Measurements from ENCODE around the gene PNP. TPM values are rescaled to one million over a fixed set of nuclear protein-coding genes. Genes with fewer than 3 reads are reported as not detected.

PNP gene
- total and polyA plus RNA-seq, 2 of the 8 experiments (the other 6 are each of a cell fraction or from before 2014, with no cell fraction given) = 108 to 130 TPM

DNA sequence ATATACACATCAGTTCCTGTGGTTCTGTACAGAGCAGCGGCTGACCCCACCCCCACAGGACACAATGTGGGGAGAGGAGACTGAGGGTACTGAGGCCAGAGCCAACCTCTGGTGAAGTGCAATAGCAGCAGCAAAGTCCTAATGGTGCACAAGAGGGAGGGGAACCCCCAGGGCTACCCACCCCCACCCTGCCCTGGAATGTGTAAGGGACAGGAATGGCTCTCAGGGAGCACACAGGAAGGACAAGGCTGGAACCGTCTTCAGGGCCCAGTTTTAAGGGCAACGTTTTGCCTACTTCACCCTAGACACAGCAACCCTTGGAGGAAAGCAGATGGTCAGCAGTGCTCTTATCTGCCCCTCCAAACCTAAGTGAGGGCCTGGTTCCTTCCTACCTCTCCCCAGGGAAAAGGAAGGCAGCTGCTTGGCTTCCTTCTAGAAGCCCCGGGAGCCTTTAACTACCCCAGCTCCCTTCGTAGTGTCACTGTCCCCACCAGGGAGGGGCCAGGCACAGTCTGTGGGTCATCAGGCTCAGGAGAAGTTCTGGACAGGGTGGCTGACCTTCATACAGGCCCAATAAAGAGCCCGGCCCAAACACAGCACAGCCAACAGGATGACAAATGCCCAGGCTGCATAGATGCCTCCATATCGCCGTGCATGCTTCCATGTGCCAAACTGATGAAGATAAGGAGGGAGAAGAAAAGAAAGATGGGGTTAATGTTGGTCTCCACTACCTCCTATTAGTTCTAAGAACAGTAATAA lies 11.0 kb upstream of the PNP start:
- Histone ChIP-seq H3K23me2 (ENCODE audit: low read depth, low read length) (peaks cover 13% of the 10 kb centered on the region), H3K18ac (ENCODE audit: extremely low read depth, low read length) (no peak overlapping the region), H2BK120ac (replicated peaks; ENCODE audit: low read depth, low read length) (no peak overlapping the region), H3K56ac (replicated peaks; ENCODE audit: insufficient read length, low read depth, low read length) (no peak overlapping the region), H3K23ac (ENCODE audit: insufficient read length) (no peak overlapping the region), H3K4ac (replicated peaks; ENCODE audit: insufficient read length, low read depth, low read length) (no peak overlapping the region), H2BK15ac (ENCODE audit: low read length) (no peak overlapping the region), H3K27ac (ENCODE audit: low read depth, low read length) (no peak overlapping the region), H4K91ac (replicated peaks; ENCODE audit: insufficient read length, low read length) (no peak overlapping the region), H3K79me1 (ENCODE audit: low read depth, low read length) (peaks cover 6% of the 10 kb centered on the region), H4K20me1 (replicated peaks in 1 of 2; ENCODE audit: control insufficient read depth in 1 of 2, insufficient read depth in 2 of 2, low read length in 2 of 2) (peaks cover 0 to 12% of the 10 kb centered on the region in 2 experiments), H3K14ac (ENCODE audit: insufficient read length) (no peak overlapping the region), H3K79me2 (ENCODE audit: control insufficient read depth in 1 of 2, insufficient read depth in 2 of 2, low read length in 2 of 2) (peaks cover 7 to 45% of the 10 kb centered on the region in 2 experiments), H3K4me2 (ENCODE audit: insufficient read depth in 1 of 2, low read depth in 2 of 2, low read length in 2 of 2) (no peak overlapping the region), H3K27me3 (replicated peaks in 1 of 4; ENCODE audit: control insufficient read depth in 3 of 4, extremely low read depth in 1 of 4, insufficient read depth in 3 of 4, low read length in 3 of 4) (no peaks in the 10 kb centered on the region; a peak in 1 of 7 replicates), H2AK5ac (ENCODE audit: low read depth, low read length) (no peak overlapping the region), H2BK12ac (ENCODE audit: low read depth, low read length) (no peak overlapping the region), H4K8ac (ENCODE audit: extremely low read depth, insufficient read depth, low read length) (no peak overlapping the region), H2BK20ac (ENCODE audit: low read length) (no peak overlapping the region), H4K5ac (ENCODE audit: insufficient read length, low read depth, low read length) (no peak overlapping the region), H3K4me3 (ENCODE audit: extremely low read depth in 1 of 4, insufficient read depth in 2 of 4, low read depth in 3 of 4, low read length in 4 of 4) (no peak overlapping the region), H2BK5ac (ENCODE audit: low read depth, low read length) (no peak overlapping the region), H3K4me1 (replicated peaks in 1 of 4; ENCODE audit: control insufficient read depth in 3 of 4, insufficient read depth in 4 of 4, low read length in 3 of 4) (peaks cover 0 to 10% (median 2%) of the 10 kb centered on the region in 4 experiments; a peak in 4 of 7 replicates), H3K9ac (replicated peaks in 1 of 4; ENCODE audit: extremely low read depth in 1 of 4, low read depth in 3 of 4, low read length in 3 of 4) (no peak overlapping the region; a peak in 1 of 7 replicates), H3K9me3 (ENCODE audit: insufficient read depth in 2 of 2, low read depth in 1 of 2, low read length in 1 of 2) (no peaks in the 10 kb centered on the region), H2AFZ (ENCODE audit: low read length) (no peak overlapping the region), H3K36me3 (ENCODE audit: control insufficient read depth in 2 of 4, insufficient read depth in 4 of 4, low read length in 3 of 4) (peaks cover 16 to 40% (median 28%) of the 10 kb centered on the region in 4 experiments; a peak in 7 of 8 replicates)
- WGBS, 2 experiments (ENCODE audit: extremely low coverage in 1 of 2, insufficient coverage in 1 of 2, insufficient read length in 1 of 2, insufficient replicate concordance in 2 of 2, low coverage in 1 of 2, low lambda C conversion rate in 2 of 2, missing lambda C conversion rate in 1 of 2) = 89% methylated on average over 7 of the region's 8 CpGs; no CpG with 5 or more reads in 1 of the 2 experiments
- ChIA-PET POLR2A (ENCODE audit: partially characterized antibody) (interaction anchor here (0.8 to 2.8 kb wide), 9 partner anchors 12 to 199 kb away, joined by 3 to 13 read pairs (median 4); partner anchors contain the start of genes PARP2 and TEP1), CTCF (ENCODE audit: partially characterized antibody) (interaction anchor here (0.8 kb wide), 1 partner anchor 43 kb away, joined by 4 read pairs; no protein-coding TSS in a partner anchor)
- no peak for DNase-seq (ENCODE audit: low read depth in 1 of 2, low spot score in 2 of 2)
- no peak for FAIRE-seq
- TF ChIP-seq ASH2L (IDR thresholded peaks at IDR 0.05; ENCODE audit: low read length) (no peak), SAP30 (IDR thresholded peaks at IDR 0.05; ENCODE audit: insufficient read depth, insufficient replicate concordance, low read length) (no peak), CREB1 (IDR thresholded peaks at IDR 0.05) (no peak), RFX5 (IDR thresholded peaks at IDR 0.05; ENCODE audit: borderline replicate concordance, low read depth, low read length) (no peak), GABPA (IDR thresholded peaks at IDR 0.05; ENCODE audit: borderline replicate concordance, insufficient read depth, low read length) (no peak), POLR2AphosphoS5 (IDR thresholded peaks at IDR 0.05; ENCODE audit: low read depth, low read length) (peak; percentile 87), TBP (IDR thresholded peaks at IDR 0.05; ENCODE audit: low read depth, low read length) (no peak), KDM4A (IDR thresholded peaks at IDR 0.05; ENCODE audit: low read depth, low read length, severe bottlenecking) (no peak), TAF1 (IDR thresholded peaks at IDR 0.05; ENCODE audit: low read depth, low read length) (0 out of 2 replicates have a peak, but pooled peaks have one; percentile 15), CEBPB (IDR thresholded peaks at IDR 0.05; ENCODE audit: low read depth, low read length) (no peak), TEAD4 (IDR thresholded peaks at IDR 0.05; ENCODE audit: low read depth, low read length) (0 out of 2 replicates have a peak, but pooled peaks have one; percentile 25), EP300 (IDR thresholded peaks at IDR 0.05; ENCODE audit: borderline replicate concordance in 1 of 2, low read depth in 2 of 2, low read length in 2 of 2) (no peak)
